8988T (cell line): ENCODE measurements around the gene AMBP.

Source experiments
- DNase-seq: peaks from one replicate; pipeline ENCODE4 v3.0.0; 2011

AMBP gene

DNA sequence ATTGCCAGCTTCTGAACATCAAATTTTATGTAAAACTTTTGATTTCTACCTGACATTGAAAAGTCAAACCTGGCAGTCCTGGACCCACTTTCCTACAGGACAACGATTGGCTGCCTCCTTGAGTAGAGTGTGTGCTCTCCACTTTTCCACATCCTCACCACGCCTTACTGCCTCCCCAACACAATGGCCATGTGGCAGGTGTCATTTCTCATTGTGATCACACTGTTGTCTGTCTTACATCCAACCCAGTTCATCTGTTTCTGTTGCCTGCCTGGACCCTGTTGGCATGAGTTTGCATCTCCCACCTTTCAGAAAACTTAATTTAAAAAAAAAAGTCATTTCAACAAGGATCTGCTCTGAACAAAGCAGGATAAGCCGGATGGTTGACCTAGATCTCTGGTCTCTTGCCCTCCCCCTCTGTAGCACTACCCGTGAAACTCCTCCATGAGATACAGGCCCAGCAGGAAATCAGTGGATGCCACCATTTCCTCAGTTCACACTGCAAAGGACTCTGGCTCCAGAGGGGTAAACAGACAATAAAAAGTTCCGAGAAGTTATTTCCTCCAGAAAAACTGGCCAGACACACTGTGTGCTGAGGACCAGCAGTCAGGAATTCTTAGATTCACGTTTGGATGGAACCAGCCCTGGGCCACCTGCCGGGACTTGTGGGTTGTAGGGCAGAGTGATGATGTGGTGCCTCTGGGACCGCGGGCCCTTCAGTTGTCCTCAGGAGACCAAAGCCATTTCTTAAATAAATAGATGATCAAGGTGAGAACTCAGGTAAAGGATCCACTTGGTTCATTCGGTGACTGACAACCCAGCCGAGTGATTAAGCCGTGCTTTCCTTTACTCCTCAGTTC, 48.6 kb downstream of the AMBP start:
- no peak for DNase-seq

DNA sequence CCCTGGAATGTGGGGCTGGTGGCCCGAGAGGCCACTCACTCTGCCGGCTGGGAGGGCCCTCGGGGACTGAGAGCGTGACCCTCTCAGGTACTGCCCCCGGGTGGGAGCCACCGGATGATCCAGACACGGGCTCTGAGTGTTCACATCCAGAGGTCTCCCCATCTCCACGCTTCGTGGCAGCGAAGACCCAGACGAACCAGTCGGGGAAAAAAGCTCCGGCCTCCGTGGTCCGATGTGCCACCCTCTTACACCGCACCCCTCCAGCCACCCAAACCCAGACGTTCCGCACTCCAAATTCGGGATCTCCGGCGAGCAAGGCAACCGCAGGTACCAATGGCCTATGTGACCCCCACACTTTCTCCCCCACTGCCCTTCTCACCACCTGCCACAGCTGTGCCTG, 49.5 kb downstream of the AMBP start:
- no peak for DNase-seq

DNA sequence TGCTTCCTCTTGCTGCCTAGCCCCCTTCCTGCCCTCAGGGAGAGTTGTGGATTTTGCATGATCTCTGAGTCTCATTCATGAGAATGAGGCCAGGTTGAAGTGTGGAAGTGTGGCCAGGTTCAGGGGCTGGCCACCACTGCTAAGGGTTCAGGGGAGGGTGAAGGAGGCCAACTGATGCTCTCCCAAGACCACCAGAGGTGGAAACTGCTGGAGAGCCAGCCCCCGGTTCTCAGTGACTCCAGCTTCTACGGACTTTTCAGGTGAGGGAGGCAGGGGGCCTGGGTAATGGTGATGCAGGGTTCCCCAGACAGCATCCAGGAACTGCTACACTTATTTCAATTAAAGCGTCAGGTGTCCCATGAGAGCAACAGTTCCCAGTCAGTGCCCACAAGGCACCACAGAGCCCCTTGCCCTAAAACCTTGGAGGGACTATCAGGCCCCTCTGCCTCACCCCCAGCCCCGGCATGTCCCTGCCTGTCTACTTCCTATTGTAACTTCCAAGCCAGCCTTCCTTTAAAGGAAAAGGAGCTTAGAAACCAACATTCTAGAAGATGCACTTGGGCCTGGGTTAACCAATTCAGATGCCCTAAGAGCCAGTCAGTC, 50.1 kb downstream of the AMBP start:
- DNase-seq: no peak

DNA sequence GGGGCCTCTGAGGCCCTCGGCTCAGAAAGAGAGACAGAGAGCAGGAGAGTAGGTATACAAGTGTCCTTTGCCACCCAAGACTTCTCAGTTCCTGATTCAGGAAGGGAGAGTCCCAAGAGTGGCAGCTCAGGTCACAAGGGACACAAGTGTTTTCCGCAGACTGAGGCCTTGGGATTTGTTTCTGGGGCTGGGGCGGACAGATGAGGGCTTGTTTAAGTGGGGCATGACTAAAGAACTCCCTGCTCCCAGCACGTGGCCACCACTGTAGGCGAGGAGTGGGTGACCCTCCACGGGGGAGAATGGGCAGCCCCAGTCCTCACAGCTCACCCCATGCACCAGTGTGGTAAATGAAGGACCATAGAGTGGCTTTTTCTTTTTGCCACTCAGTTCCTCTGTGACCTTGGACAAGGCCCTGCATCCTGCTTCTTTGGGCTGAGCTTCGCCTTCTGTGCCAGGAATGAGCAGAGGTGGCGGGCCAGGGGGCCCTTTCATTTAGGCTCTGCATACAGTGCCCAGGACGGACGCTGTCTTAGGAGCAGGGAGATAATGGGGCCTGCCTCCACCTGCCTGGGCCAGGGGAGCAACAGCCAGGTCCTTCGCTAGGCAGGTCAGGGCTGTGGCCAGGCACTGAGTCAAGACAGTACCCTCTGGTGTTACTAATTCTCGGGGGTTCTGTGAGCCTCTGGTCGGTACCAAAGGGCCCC, 50.8 kb downstream of the AMBP start:
- no peak for DNase-seq

DNA sequence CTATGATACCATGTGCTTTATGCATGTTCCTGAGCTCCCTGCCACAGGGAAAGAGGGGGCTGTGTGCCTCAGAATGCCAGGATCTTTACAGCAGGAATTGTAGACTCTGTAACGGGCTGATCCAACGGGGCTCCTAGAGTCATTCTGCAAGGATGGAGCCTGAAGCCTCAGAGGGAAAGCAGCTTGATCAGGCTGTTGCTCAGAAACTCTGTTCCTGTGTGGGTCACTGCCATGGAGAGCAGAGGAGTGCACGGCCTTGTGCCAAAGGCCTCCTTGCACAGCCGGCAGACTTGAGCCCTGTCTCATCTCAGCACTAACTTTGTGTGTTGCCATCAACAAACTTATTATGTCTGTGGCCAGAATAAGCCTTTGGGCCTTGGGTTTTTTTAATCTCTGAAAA, 51.8 kb downstream of the AMBP start:
- DNase-seq: no peak

DNA sequence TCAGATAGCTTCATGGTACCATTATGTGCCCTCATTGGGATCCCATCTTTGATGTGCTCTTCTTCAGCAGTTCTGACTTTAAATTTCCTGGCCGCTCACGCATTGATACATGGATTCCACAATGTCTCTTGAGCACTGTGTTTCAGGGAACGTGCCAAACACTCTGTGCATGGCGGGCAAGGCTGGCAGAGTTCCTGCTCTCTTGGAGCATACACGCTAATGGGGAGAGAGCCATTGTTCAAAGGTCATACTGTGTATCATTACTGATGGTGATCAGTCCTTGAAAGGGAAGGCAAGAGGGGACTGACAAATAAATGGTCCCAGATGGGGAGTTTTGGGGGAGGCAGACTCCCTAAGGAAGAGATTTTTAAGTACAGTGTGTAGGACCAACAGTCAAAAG, 52.3 kb downstream of the AMBP start:
- DNase-seq: no peak

DNA sequence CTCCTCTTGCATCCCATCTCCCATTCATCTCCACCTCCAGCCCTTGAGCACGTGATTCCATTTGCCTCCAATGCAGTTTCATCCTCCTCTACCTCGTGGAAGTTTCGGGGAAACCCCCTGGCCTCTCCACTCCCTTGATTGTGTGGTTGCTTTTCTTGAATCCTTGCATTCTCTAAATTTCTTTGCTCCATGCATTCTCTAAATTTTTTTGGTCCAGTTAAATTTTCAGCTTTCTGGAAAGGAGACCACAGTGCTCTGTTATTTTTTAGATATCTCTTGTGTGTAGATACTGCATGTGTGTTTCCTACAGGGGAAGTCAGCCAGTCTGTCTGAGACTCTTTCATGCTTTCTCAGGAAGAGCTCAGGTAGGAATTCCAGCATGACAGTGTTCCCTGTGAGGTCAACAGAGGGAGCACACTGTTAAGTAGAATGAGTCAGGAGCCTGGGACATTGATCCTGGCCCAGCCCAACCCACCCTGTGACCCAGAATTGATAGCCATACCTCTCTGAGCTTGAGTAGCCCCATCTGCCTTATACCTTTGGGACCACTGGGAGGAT, 52.8 kb downstream of the AMBP start:
- no peak for DNase-seq

DNA sequence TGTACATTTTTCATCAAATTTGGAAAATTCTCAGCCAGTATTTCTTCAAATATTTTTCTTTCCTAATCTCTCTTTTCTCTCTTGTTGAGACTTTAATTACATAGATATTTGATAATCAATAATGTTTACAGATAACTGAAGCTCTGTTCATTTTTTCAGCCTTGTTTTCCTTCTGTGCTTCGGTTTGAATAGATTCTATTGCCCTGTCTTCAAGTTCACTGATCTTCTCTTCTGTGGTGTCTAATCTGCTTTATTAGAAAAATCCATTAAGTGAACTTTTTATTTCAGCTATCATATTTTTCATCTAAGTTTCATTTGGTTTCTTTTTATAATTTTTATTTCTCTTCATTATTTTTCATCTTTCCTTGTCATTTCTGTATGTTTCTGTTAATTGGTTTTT, 54.1 kb downstream of the AMBP start:
- DNase-seq: no peak

DNA sequence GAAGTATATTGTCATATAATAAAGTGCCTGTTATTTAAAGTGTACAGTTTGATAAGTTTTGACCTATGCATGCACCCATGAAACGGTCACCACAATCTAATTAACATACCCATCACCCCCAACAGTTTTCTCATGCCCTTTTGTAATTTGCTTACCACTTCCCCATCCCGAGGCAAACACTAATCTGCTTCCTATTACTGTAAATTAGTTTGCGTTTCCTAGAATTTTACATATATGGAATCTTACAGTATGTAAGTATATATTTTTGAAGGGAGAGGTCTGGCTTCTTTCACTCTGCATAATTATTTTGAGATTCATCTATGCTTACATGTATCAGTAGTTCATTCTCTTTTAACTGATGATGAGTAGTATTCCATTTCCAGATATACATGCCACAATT, 56.5 kb downstream of the AMBP start:
- DNase-seq: no peak

DNA sequence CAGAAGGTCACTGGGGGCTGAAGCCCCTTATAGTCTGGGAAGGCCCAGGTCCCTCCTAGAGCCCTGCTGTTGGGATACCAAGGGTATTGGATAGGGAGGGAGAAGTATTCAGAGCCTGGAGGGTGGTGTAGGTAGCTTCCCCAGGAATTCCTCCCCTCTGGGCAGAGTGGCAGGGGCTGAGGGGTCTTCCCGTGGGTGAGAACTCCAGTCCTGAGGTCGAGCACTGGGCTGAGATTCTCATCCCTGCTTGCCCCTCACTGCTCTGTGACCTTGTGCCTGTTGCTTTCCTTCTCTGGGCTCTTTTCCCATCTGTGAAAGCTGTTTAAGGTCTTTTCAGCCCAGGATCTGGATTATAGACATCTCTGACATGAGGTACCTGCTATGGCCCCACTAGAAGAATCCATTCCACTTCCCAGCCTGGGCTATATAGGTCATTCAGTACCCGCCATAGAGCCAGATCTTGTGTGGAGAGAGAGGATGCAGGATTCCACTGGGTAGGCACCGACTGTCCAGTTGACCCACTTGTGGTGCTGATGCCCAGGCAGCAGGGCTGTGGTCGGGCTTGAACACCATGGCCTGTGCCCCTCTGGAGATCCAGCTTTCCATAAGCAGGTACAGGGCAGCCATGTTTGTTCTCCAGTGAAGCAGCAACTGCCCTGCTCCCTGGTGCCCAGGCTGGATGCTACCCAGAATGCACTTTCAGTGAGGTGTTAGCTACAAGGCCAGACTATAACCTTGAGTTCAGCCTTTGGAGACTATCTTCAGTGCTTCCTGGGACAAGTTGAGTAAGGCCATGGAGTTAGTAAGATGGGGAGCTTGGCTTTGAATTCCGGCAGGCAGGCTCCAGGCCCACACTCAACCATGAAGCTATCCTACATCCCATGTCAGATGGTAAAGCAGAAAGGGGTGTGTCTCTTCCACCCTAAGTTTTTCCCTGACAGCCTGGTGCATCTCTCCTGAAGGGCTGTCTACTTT, 60.1 kb downstream of the AMBP start:
- DNase-seq: no peak

DNA sequence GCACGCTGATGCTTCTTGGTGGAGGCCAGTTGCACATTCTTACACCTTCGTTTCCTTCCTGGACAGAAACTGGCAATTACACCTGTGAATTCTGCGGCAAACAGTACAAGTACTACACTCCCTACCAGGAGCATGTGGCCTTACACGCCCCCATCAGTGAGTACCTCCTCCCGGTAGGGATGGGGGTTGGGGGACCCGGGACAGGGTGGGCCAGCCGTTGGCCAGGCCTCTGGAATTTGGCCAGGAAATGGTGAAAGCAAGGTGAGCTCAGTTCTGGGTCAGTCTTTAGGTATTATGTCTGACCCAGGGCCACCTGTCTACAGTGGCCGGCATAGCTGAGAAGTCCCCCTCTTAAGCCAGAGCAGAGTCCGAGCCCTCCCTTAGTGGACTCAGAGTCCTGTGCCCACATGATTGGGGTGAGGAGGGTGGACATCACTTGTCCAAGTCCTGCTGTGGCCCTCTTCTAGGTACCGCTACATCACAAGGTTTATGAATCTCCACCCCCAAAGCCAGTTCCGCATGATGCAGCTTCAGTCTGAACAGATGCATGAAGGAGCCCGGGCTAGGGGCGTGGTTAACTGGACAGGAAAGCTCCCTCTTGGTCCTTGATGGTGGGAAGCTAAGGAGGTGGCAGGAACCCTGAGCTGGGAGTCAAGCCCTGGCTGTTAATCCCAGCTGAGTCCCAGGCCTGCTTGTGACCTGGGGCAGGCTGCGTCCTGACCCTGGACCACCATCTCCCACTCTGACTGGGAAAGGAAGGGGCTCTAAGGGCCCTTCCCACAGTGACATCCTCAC, 61.3 kb downstream of the AMBP start:
- no peak for DNase-seq

DNA sequence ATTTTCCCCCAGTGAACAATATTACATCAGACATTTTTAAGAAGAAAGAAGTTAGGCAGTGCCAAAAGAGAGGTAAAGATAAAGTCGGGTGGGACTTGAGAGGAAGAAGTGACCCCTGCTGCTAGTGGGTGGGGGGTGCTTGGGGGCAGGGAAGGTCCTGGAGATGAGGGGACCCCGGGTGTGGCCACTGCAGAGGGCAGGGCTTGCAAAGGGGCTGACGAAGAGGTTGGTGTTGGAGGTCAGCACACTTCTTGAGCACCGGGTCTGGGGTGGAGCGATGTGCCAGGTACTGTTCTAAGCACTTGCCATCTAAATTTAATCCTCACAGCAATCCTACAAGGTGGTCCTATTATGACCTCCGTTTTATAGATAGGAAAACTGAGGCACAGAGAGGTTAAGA, 62.0 kb downstream of the AMBP start:
- DNase-seq: no peak

DNA sequence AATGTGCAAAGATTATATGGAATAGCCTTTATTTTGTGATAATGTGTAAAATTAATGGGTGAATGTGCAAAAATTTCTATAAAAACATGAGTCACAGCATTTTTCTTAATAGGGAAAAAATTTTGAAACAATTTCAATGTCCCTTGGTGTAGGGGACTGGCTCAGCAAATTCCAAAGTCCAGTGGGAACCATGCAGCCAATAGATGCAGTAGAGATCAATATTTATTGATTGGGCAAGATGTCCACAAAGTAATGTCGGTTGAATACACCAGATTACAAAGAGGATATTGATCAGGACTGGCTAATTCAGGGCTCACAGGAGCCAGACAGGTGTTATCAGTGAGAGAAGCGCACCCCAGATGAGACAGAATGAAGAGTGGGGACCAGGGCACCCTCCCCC, 62.5 kb downstream of the AMBP start:
- DNase-seq: no peak

DNA sequence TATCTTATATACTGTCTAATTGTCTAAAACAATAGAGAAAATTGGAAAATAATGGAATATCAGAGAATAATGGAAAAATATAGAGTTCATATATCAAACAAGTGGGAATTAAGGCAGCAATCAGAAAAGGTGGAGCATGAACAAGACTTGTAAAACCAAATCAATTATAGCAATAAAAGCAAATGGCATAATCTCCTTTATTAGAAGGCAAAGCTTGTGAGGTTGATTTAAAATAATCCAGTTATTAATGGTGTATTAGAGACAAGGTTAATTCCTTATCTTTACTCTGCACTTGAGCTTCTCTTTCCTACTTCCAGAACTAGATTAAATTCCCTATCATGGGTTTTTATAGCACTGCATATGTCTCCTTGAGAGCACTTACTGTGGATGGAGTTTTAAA, 64.1 kb downstream of the AMBP start:
- no peak for DNase-seq

DNA sequence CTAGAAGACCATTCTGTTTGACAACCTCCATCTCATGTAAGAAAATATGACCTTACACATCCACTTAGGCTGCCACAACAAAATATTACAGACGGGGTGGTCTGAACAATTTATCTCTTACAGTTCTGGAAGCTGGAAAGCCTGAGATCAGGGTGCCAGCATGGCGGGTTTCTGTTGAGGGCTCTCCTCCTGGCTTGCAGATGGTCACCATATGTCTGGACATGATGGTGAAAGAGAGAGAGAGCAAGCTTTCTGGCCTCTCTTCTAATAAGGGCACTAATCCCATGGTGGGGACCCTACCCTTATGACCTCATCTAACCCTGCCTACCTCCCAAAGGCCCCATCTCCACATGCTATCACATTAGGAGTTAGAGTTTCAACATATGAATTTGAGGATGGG, 66.0 kb downstream of the AMBP start:
- DNase-seq: no peak

DNA sequence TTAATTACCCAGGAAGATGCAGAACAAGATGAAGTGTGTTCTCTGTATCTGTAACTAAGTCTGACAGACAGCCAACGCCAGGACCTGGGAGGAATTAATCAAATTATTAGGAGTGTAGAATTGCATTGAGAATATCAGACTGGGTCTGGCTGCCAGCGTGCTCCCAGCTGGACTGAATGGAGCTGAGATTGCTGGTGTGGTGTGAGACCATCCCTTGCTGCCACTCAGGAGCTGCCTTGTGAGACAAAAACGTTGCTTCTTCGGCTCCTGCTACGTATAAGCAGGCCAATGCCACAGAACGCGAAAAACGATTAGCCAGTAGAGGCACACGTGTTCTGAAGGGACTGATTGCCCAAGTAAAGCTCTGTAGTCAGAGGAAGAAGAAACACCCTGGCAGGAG, 66.8 kb downstream of the AMBP start:
- DNase-seq: no peak
